ENCODE measurements around the gene PLAAT4. TPM values are rescaled to one million over a fixed set of nuclear protein-coding genes. Genes with fewer than 3 reads are reported as not detected.

The PLAAT4 gene
- total RNA-seq, 1 experiment from 2014 or later: 1.2 TPM

DNA sequence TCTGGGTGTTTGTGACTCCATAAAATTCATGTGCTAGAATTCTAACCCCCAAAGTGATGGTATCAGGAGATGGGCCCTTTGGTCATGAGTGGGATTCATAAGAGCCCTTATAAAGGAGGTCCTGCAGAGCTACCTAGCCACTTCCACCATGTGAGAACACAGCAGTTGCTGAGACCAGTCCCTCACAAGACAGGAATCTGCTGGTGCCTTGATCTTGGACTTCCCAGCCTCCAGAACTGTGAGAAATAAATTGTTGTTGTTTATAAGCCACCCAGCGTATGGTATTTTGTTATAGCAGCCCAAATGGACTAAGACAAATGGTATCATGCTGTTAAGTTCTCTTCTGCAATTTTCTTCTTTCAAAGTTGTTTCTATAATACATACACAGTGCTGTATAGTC is 44.2 kb upstream of the PLAAT4 start:
- Mint-ChIP-seq H3K27me3 (ENCODE audit: insufficient read depth, unreplicated experiment) (no peaks in the 10 kb centered on the region), H3K4me3 (ENCODE audit: unreplicated experiment) (peak overlapping the region; percentile 78), H3K36me3 (ENCODE audit: insufficient read depth, unreplicated experiment) (peaks cover 7% of the 10 kb centered on the region), H3K9me3 (ENCODE audit: unreplicated experiment) (peaks cover 35% of the 10 kb centered on the region), H3K27ac (ENCODE audit: unreplicated experiment) (peak overlapping the region; percentile 89), H3K4me1 (ENCODE audit: low read depth, unreplicated experiment) (peaks cover 18% of the 10 kb centered on the region)
- intact Hi-C loops (cut with micrococcal nuclease; ENCODE audit: unreplicated experiment): loop anchor here (5.0 kb wide), 1 partner anchor 40 kb away; no protein-coding TSS in a partner anchor
- TF ChIP-seq, protein P1, sequence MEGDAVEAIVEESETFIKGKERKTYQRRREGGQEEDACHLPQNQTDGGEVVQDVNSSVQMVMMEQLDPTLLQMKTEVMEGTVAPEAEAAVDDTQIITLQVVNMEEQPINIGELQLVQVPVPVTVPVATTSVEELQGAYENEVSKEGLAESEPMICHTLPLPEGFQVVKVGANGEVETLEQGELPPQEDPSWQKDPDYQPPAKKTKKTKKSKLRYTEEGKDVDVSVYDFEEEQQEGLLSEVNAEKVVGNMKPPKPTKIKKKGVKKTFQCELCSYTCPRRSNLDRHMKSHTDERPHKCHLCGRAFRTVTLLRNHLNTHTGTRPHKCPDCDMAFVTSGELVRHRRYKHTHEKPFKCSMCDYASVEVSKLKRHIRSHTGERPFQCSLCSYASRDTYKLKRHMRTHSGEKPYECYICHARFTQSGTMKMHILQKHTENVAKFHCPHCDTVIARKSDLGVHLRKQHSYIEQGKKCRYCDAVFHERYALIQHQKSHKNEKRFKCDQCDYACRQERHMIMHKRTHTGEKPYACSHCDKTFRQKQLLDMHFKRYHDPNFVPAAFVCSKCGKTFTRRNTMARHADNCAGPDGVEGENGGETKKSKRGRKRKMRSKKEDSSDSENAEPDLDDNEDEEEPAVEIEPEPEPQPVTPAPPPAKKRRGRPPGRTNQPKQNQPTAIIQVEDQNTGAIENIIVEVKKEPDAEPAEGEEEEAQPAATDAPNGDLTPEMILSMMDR (IDR thresholded peaks at IDR 0.05; ENCODE audit: insufficient read depth in 1 of 2, low read depth in 1 of 2, low read length in 1 of 2, severe bottlenecking in 1 of 2, unreplicated experiment in 1 of 2): no peak
- no TSS peak for BruUV-seq (replicated peaks)
- ChIA-PET CTCF (no interaction called here), POLR2A (no interaction called here)
- peaks cover 1% of the 10 kb centered on the region; the same call in 1 of the 2 replicates for H3K36me3 ChIP-seq (ENCODE audit: control insufficient read depth, insufficient read depth, low read length)
- H3K4me3 ChIP-seq (ENCODE audit: low read depth, low read length): no peak overlapping the region
- no peak for DNase-seq
- peaks cover 18% of the 10 kb centered on the region for H3K4me1 ChIP-seq
- peaks cover 20% of the 10 kb centered on the region for H3K9me3 ChIP-seq
- no peaks in the 10 kb centered on the region for H3K27me3 ChIP-seq (replicated peaks; ENCODE audit: control insufficient read depth, insufficient read depth, low read length)

DNA sequence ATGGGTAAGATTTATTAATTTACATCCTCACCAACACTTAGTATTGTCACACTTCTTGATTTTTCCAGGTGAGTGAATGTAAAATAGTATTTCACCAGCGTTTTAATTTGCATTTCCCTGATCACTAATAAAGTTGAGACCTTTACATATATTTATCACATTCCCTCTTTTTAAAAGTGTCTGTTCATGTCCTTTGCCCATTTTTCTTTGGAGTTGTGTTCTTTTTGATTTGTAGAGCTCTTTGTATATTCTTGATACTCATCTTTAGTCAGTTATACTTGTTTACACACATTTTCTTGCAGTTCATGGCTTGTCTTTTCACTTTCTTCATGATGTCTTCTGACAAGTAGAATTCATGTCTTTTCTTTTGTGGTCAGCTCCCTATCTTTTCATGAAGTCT is 43.5 kb upstream of the PLAAT4 start:
- Mint-ChIP-seq H3K4me3 (ENCODE audit: unreplicated experiment) (no peak overlapping the region), H3K27ac (ENCODE audit: unreplicated experiment) (no peak overlapping the region), H3K9me3 (ENCODE audit: unreplicated experiment) (peaks cover 41% of the 10 kb centered on the region), H3K4me1 (ENCODE audit: low read depth, unreplicated experiment) (peaks cover 18% of the 10 kb centered on the region), H3K27me3 (ENCODE audit: insufficient read depth, unreplicated experiment) (no peaks in the 10 kb centered on the region), H3K36me3 (ENCODE audit: insufficient read depth, unreplicated experiment) (peaks cover 7% of the 10 kb centered on the region)
- Histone ChIP-seq H3K9me3 (peaks cover 20% of the 10 kb centered on the region), H3K4me3 (ENCODE audit: low read depth, low read length) (no peak overlapping the region), H3K36me3 (ENCODE audit: control insufficient read depth, insufficient read depth, low read length) (peaks cover 1% of the 10 kb centered on the region; the same call in 1 of the 2 replicates), H3K4me1 (peaks cover 18% of the 10 kb centered on the region), H3K27me3 (replicated peaks; ENCODE audit: control insufficient read depth, insufficient read depth, low read length) (no peaks in the 10 kb centered on the region)
- BruUV-seq (replicated peaks): no TSS peak
- DNase-seq: no peak
- POLR2A ChIA-PET: no interaction called here
- CTCF ChIA-PET: no interaction called here
- TF ChIP-seq, protein P1 (IDR thresholded peaks at IDR 0.05; ENCODE audit: insufficient read depth in 1 of 2, low read depth in 1 of 2, low read length in 1 of 2, severe bottlenecking in 1 of 2, unreplicated experiment in 1 of 2): no peak
- intact Hi-C loops (cut with micrococcal nuclease; ENCODE audit: unreplicated experiment): loop anchor here (5.0 kb wide), 1 partner anchor 39 kb away; no protein-coding TSS in a partner anchor

DNA sequence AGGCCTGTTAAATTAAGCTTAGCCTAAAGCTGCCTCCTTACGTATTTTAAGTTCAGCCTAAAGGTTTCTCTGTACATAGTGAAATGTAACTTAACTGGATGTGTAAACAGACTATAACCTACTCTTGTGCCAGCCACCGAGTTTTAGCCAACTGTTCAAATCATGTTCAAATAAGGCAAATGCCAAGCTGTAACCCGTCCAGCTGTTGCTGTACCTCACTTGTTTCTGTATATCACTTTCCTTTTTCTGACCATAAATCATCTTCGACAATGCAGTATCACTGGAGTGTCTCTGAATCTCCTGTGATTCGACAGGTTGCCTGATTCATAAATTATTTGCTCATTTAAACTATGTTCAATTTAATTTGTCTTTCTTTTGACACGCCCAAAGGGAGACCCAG is 41.6 kb upstream of the PLAAT4 start:
- Histone ChIP-seq H3K36me3 (ENCODE audit: control insufficient read depth, insufficient read depth, low read length) (no peaks in the 10 kb centered on the region; the same call in 1 of the 2 replicates), H3K4me1 (peaks cover 18% of the 10 kb centered on the region), H3K9me3 (peaks cover 26% of the 10 kb centered on the region), H3K27me3 (replicated peaks; ENCODE audit: control insufficient read depth, insufficient read depth, low read length) (no peaks in the 10 kb centered on the region), H3K4me3 (ENCODE audit: low read depth, low read length) (no peak overlapping the region)
- no TSS peak for BruUV-seq (replicated peaks)
- H3K36me3 Mint-ChIP-seq (ENCODE audit: insufficient read depth, unreplicated experiment): peaks cover 7% of the 10 kb centered on the region
- intact Hi-C loops (cut with micrococcal nuclease; ENCODE audit: unreplicated experiment): loop anchor here (5.0 kb wide), 1 partner anchor 37 kb away; no protein-coding TSS in a partner anchor
- CTCF ChIA-PET: no interaction called here
- no peak overlapping the region for H3K4me3 Mint-ChIP-seq (ENCODE audit: unreplicated experiment)
- no peak overlapping the region for H3K27ac Mint-ChIP-seq (ENCODE audit: unreplicated experiment)
- no peaks in the 10 kb centered on the region for H3K27me3 Mint-ChIP-seq (ENCODE audit: insufficient read depth, unreplicated experiment)
- H3K9me3 Mint-ChIP-seq (ENCODE audit: unreplicated experiment): peaks cover 60% of the 10 kb centered on the region
- peaks cover 18% of the 10 kb centered on the region for H3K4me1 Mint-ChIP-seq (ENCODE audit: low read depth, unreplicated experiment)
- DNase-seq: no peak
- TF ChIP-seq, protein P1 (IDR thresholded peaks at IDR 0.05; ENCODE audit: insufficient read depth in 1 of 2, low read depth in 1 of 2, low read length in 1 of 2, severe bottlenecking in 1 of 2, unreplicated experiment in 1 of 2): no peak
- POLR2A ChIA-PET: no interaction called here
